Smooth muscle cell (in vitro differentiated cells): ENCODE data around the gene TBC1D3I. TPM values are rescaled to one million over a fixed set of nuclear protein-coding genes. Genes with fewer than 3 reads are reported as not detected.

ENCODE experiments used
- DNase-seq: peaks from one replicate; lab custom pipeline; 2025; ENCODE audit not compliant: unreplicated experiment; lab: John Stamatoyannopoulos, UW
- H2AFZ ChIP-seq: fragments of 200-600 bp; sonication (generic); 2 replicates; pipeline ENCODE4 v1.6.0; 2016; ENCODE audit warnings: antibody characterized with exemption, low read depth, mild to moderate bottlenecking
- H3F3A ChIP-seq: fragments of 200-600 bp; sonication (generic); 2 replicates; pipeline ENCODE4 v1.6.0; 2017; ENCODE audit warnings: antibody characterized with exemption, low read depth
- H3K27ac ChIP-seq: fragments of 200-600 bp; sonication (generic); 2 replicates; pipeline ENCODE4 v1.5.1; 2016; ENCODE audit warnings: low read depth, mild to moderate bottlenecking
- H3K27me3 ChIP-seq: fragments of 200-600 bp; sonication (generic); 2 replicates; pipeline ENCODE4 v1.6.1; 2016; ENCODE audit warnings: low read depth, mild to moderate bottlenecking
- H3K36me3 ChIP-seq: fragments of 200-600 bp; sonication (generic); 2 replicates; pipeline ENCODE4 v1.5.1; 2016; ENCODE audit warnings: low read depth
- H3K4me1 ChIP-seq: fragments of 200-600 bp; sonication (generic); 2 replicates; pipeline ENCODE4 v1.5.1; 2016; ENCODE audit warnings: low read depth
- H3K4me2 ChIP-seq: fragments of 200-600 bp; sonication (generic); 2 replicates; pipeline ENCODE4 v1.6.0; 2016; ENCODE audit warnings: mild to moderate bottlenecking
- H3K4me3 ChIP-seq: fragments of 200-600 bp; sonication (generic); 2 replicates; pipeline ENCODE4 v1.5.1; 2016; ENCODE audit warnings: mild to moderate bottlenecking
- H3K79me2 ChIP-seq: fragments of 200-600 bp; sonication (generic); 2 replicates; pipeline ENCODE4 v1.6.0; 2016; ENCODE audit warnings: low read depth, mild to moderate bottlenecking
- H3K9ac ChIP-seq: fragments of 200-600 bp; sonication (generic); 2 replicates; pipeline ENCODE4 v1.6.0; 2016; ENCODE audit warnings: low read depth
- H3K9me3 ChIP-seq: fragments of 200-600 bp; sonication (generic); replicated peaks from 2 replicates; pipeline ENCODE4 v1.5.1; 2016; ENCODE audit warnings: low read depth
- H4K20me1 ChIP-seq: fragments of 200-600 bp; sonication (generic); 2 replicates; pipeline ENCODE4 v1.6.0; 2016; ENCODE audit warnings: low read depth
- CTCF ChIP-seq: fragments of 200-600 bp; sonication (generic); IDR thresholded peaks from 2 replicates; pipeline ENCODE4 v1.5.1; 2017; ENCODE audit warnings: borderline replicate concordance, mild to moderate bottlenecking, antibody characterized with exemption; ENCODE audit not compliant: insufficient read depth, poor library complexity, severe bottlenecking
- WGBS: methylation state at CpG from one replicate; pipeline ENCODE4 v1.1.7; 2016; ENCODE audit warnings: low lambda C conversion rate; 5-methylcytosine and 5-hydroxymethylcytosine counted together
- polyA plus RNA-seq: library from polyadenylated mRNA; unstranded; fragments of >200 nt; fragmentation: Nextera tagmentation; extraction: Ambion mirVana; gene quantifications from 2 replicates; pipeline ENCODE4 v1.2.1, GENCODE V29; 2016
- small RNA-seq: library from RNA; depleted of rRNA; stranded (forward); fragments of <200 nt; gene quantifications from one replicate; pipeline ENCODE3, GENCODE V24; 2014
- total RNA-seq: library from RNA; depleted of rRNA; stranded (reverse); fragments of >200 nt; gene quantifications from 2 replicates; pipeline ENCODE4 v1.2.3, GENCODE V29; 2014

Gene TBC1D3I
- total and polyA plus RNA-seq, 2 experiments from 2014 or later, result 0.11 TPM; not detected in 1

DNA sequence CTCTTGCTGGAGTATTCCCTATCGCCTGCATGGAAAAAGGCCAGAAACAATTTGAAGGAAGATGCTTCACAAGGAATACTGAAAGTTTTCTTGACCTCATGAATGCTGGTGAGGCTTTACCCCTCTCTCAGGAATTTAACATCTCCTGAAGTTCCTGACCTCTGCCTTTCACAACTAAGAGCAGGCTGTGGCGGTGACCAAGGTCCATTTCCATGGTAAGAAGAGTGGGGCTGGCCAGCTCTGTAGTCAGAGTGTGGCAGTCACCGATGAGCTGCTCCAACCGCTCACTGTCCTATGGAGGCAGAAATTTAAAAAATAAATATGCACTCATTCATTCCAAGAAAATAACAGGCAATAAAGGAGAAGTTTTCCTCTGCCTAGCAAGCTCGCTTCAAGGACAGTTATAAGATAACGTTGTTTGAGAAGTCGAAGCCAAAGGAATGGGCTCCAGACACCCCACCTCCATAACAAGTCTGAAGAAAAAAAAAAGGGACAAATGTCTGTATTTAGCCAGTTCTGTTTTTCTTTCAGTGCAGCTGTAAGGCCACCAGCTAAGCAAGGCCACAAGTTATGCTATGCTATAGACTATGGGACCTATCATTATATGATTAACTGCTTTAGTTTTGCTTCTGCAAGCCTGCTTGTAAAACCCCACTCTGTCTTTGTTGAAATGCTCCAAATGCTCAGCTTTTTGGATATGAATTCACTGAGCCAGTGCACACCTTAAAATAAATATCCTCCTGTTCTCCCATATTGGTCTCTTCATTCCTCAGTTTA is 59.5 kb downstream of the TBC1D3I start:
- H3K9ac ChIP-seq, result no peak overlapping the region
- no peak overlapping the region for H2AFZ ChIP-seq
- H4K20me1 ChIP-seq, result no peaks in the 10 kb centered on the region
- DNase-seq, result no peak
- no peak overlapping the region for H3K4me2 ChIP-seq
- TF ChIP-seq CTCF, result no peak
- no peaks in the 10 kb centered on the region for H3F3A ChIP-seq
- H3K27me3 ChIP-seq, result peaks cover 13% of the 10 kb centered on the region
- no peaks in the 10 kb centered on the region for H3K79me2 ChIP-seq
- 95% methylated on average over 7 of the region's 7 CpGs for WGBS
- no peaks in the 10 kb centered on the region for H3K9me3 ChIP-seq
- no peaks in the 10 kb centered on the region for H3K36me3 ChIP-seq
- H3K4me1 ChIP-seq, result no peaks in the 10 kb centered on the region
- H3K27ac ChIP-seq, result no peak overlapping the region
- H3K4me3 ChIP-seq, result no peak overlapping the region

Small RNA genes within 50 kb of the gene (small RNA-seq; reads per million reads assigned to genes)
- gene AC243829.3 (not detected), gene AC243829.6 (not detected), gene RF00019 (not detected)

Other genes with a start within 250 kb of the TBC1D3I start
- gene CCL23, start 246.6 kb downstream of the TBC1D3I start, total RNA-seq, result not detected in 2 replicates
- not detected in 2 replicates for gene CCL23, start 246.6 kb downstream of the TBC1D3I start, polyA plus RNA-seq
- gene CCL18, start 200.3 kb downstream of the TBC1D3I start, total RNA-seq, result not detected in 2 replicates
- gene CCL18, start 200.3 kb downstream of the TBC1D3I start, polyA plus RNA-seq, result not detected in 2 replicates
- 1.3 and 4.8 TPM in 2 replicates for gene CCL3, start 174.4 kb downstream of the TBC1D3I start, total RNA-seq
- 0.63 and 6.7 TPM in 2 replicates for gene CCL3, start 174.4 kb downstream of the TBC1D3I start, polyA plus RNA-seq
- 0.81 and 1.3 TPM in 2 replicates for gene CCL4, start 160.7 kb downstream of the TBC1D3I start, total RNA-seq
- 1.5 TPM in 1 of 2 replicates, not detected in the other for gene CCL4, start 160.7 kb downstream of the TBC1D3I start, polyA plus RNA-seq
- not detected in 2 replicates for gene TBC1D3B, start 87.9 kb downstream of the TBC1D3I start, total RNA-seq
- 1.4 and 2.8 TPM in 2 replicates for gene TBC1D3B, start 87.9 kb downstream of the TBC1D3I start, polyA plus RNA-seq
- gene CCL3L1, start 67.8 kb downstream of the TBC1D3I start, total RNA-seq, result 0.81 TPM in 1 of 2 replicates, not detected in the other
- 1.9 TPM in 1 of 2 replicates, not detected in the other for gene CCL3L1, start 67.8 kb downstream of the TBC1D3I start, polyA plus RNA-seq
- gene CCL4L2, start 53.5 kb downstream of the TBC1D3I start, total RNA-seq, result not detected in 2 replicates
- 0.35 TPM in 1 of 2 replicates, not detected in the other for gene CCL4L2, start 53.5 kb downstream of the TBC1D3I start, polyA plus RNA-seq
- gene TBC1D3G, start 59.3 kb upstream of the TBC1D3I start, total RNA-seq, result not detected in 2 replicates
- gene TBC1D3G, start 59.3 kb upstream of the TBC1D3I start, polyA plus RNA-seq, result not detected in 2 replicates
- not detected in 2 replicates for gene TBC1D3H, start 123.9 kb upstream of the TBC1D3I start, total RNA-seq
- not detected in 2 replicates for gene TBC1D3H, start 123.9 kb upstream of the TBC1D3I start, polyA plus RNA-seq
- gene ZNHIT3, start 222.1 kb upstream of the TBC1D3I start, total RNA-seq, result 33.7 and 34.2 TPM in 2 replicates
- 43.0 and 47.7 TPM in 2 replicates for gene ZNHIT3, start 222.1 kb upstream of the TBC1D3I start, polyA plus RNA-seq